HepG2 (cell line): ENCODE data around the gene PIEZO1. TPM values are rescaled to one million over a fixed set of nuclear protein-coding genes. Genes with fewer than 3 reads are reported as not detected.

Experiments
- EEA1 ChIP-seq: sonication (generic); formaldehyde crosslinking; IDR thresholded peaks from 2 replicates; pipeline ENCODE4 v1.5.1; 2020; ENCODE audit warnings: mild to moderate bottlenecking, missing genetic modification reagents, borderline replicate concordance
- HDAC1 ChIP-seq: sonication (generic); formaldehyde crosslinking; IDR thresholded peaks from 2 replicates; pipeline ENCODE4 v1.5.1; 2020; ENCODE audit warnings: mild to moderate bottlenecking, missing genetic modification reagents
- HNF4G ChIP-seq, 2 experiments: sonication (generic) in 1 of 2; formaldehyde crosslinking in 1 of 2; IDR thresholded peaks; 2 replicates each; pipeline versions ENCODE4 v1.4.0 to v1.6.1; 2011 to 2020; ENCODE audit warnings: borderline replicate concordance in 2 of 2, low read depth in 2 of 2, mild to moderate bottlenecking in 2 of 2, low read length in 1 of 2, missing genetic modification reagents in 1 of 2, moderate library complexity in 1 of 2
- NFATC3 ChIP-seq: sonication (generic); formaldehyde crosslinking; IDR thresholded peaks from 2 replicates; pipeline ENCODE4 v1.5.1; 2020; ENCODE audit warnings: mild to moderate bottlenecking, missing genetic modification reagents
- NONO ChIP-seq, 2 experiments: fragments of 450-650 bp in 1 of 2; sonication (generic) in 1 of 2; formaldehyde crosslinking in 1 of 2; IDR thresholded peaks in 1 of 2; conservative IDR thresholded peaks in 1 of 2; 2 replicates each; pipeline versions ENCODE4 v1.6.1 to v1.8.0; 2017 to 2022; ENCODE audit warnings: mild to moderate bottlenecking in 1 of 2, missing genetic modification reagents in 1 of 2, moderate library complexity in 1 of 2
- NR2C2 ChIP-seq: sonication (generic); formaldehyde crosslinking; IDR thresholded peaks from 2 replicates; pipeline ENCODE4 v1.4.0; 2020; ENCODE audit warnings: missing genetic modification reagents, mild to moderate bottlenecking, moderate library complexity, borderline replicate concordance
- PAX8 ChIP-seq: sonication (generic); formaldehyde crosslinking; IDR thresholded peaks from 2 replicates; pipeline ENCODE4 v1.8.0; 2022; ENCODE audit warnings: mild to moderate bottlenecking, missing genetic modification reagents, borderline replicate concordance
- ZFP36L1 ChIP-seq: sonication (generic); formaldehyde crosslinking; IDR thresholded peaks from 2 replicates; pipeline ENCODE4 v1.8.0; 2022; ENCODE audit warnings: mild to moderate bottlenecking, missing genetic modification reagents, moderate library complexity
- ZFP82 ChIP-seq: sonication (generic); formaldehyde crosslinking; IDR thresholded peaks from 2 replicates; pipeline ENCODE4 v1.5.1; 2020; ENCODE audit warnings: mild to moderate bottlenecking, missing genetic modification reagents, borderline replicate concordance
- ZIK1 ChIP-seq: sonication (generic); formaldehyde crosslinking; IDR thresholded peaks from 2 replicates; pipeline ENCODE4 v1.5.0; 2020; ENCODE audit warnings: mild to moderate bottlenecking, low read depth, missing genetic modification reagents, borderline replicate concordance
- ZNF333 ChIP-seq: sonication (generic); formaldehyde crosslinking; IDR thresholded peaks from 2 replicates; pipeline ENCODE4 v1.4.0; 2020; ENCODE audit warnings: mild to moderate bottlenecking, missing genetic modification reagents, borderline replicate concordance
- ZNF33B ChIP-seq: sonication (generic); formaldehyde crosslinking; IDR thresholded peaks from 2 replicates; pipeline ENCODE4 v1.5.1; 2020; ENCODE audit warnings: mild to moderate bottlenecking, missing genetic modification reagents
- ZNF616 ChIP-seq: sonication (generic); formaldehyde crosslinking; IDR thresholded peaks from 2 replicates; pipeline ENCODE4 v1.5.0; 2020; ENCODE audit warnings: low read depth, mild to moderate bottlenecking, missing genetic modification reagents
- ZNF678 ChIP-seq: sonication (generic); formaldehyde crosslinking; IDR thresholded peaks from 2 replicates; pipeline ENCODE4 v1.4.0; 2020; ENCODE audit warnings: mild to moderate bottlenecking, missing genetic modification reagents
- polyA plus RNA-seq, 8 experiments: library from polyadenylated mRNA; depleted of rRNA in 3 of 8; stranded (reverse) in 7 of 8; unstranded in 1 of 8; fragments of >200 nt; fragmentation: Illumina TruSeq in 4 of 8; extraction: Trizol in 4 of 8; gene quantifications; 2 replicates each; pipeline versions ENCODE4 v1.2.1 to v1.2.3, GENCODE V29; 2011 to 2016; ENCODE audit warnings: low read depth in 4 of 8, missing spikeins in 1 of 8, mixed read lengths in 1 of 8; ENCODE audit not compliant: insufficient read depth in 1 of 8
- total RNA-seq, 5 experiments: library from RNA; depleted of rRNA; stranded (reverse); fragments of >200 nt; fragmentation: Illumina TruSeq; extraction: Trizol; gene quantifications; 2 replicates each; pipeline ENCODE4 v1.2.3, GENCODE V29; 2016; ENCODE audit warnings: low read depth in 1 of 5
- TF ChIP-seq, protein P1 (sequence below): sonication (generic); formaldehyde crosslinking; IDR thresholded peaks from 2 replicates; pipeline ENCODE4 v1.4.0; 2020; ENCODE audit warnings: mild to moderate bottlenecking, missing genetic modification reagents
- TF ChIP-seq, protein P2 (sequence below): sonication (generic); formaldehyde crosslinking; IDR thresholded peaks from 2 replicates; pipeline ENCODE4 v1.4.0; 2020; ENCODE audit warnings: missing genetic modification reagents, borderline replicate concordance
- TF ChIP-seq, protein P3 (sequence below): sonication (generic); formaldehyde crosslinking; IDR thresholded peaks from 2 replicates; pipeline ENCODE4 v1.8.1; 2023; ENCODE audit warnings: missing genetic modification reagents, mild to moderate bottlenecking, borderline replicate concordance
- TF ChIP-seq, protein P4 (sequence below): sonication (generic); formaldehyde crosslinking; IDR thresholded peaks from 2 replicates; pipeline ENCODE4 v1.4.0; 2020; ENCODE audit warnings: missing genetic modification reagents

Gene PIEZO1
- total and polyA plus RNA-seq, 2 of the 13 experiments (the other 11 are each of a cell fraction or from before 2014, with no cell fraction given): 67.9 to 85.0 TPM

DNA sequence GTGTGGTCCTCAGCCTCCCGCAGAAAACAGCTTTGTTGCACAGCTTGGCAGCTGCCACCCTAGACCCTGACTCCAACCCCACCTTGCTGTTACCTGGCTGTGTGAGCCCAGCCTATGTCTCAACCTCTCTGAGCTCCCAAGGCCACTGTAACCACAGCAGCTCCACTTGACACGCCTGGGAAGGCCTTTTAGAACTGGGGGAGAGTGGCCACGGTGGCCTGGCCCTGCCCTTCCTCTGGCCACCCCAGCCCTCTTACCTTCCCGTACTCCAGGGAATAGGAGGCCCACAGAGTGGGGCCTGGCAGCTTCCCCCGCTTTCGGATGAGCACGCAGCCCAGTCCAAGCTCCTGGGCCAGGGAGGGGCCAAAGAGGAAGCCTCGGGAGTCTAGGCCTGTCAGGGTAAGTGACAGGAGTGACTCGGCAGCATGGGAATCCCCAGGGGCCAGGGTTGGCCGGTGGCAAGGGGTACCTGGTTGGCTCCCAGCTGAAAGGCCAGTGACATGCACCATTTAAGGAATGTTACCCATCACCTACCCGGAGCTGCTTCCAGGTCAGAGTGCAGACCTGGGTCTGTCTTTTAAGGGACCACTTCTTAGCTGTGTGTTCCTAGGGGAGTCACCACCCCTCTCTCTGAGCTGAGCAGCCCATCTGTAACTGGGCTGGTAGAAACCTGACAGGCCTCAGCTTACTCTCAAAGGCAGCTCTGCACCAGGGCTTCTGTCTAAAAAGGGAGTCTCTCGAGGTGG lies 25.3 kb upstream of the PIEZO1 start (continued):
- TF ChIP-seq, protein P1, sequence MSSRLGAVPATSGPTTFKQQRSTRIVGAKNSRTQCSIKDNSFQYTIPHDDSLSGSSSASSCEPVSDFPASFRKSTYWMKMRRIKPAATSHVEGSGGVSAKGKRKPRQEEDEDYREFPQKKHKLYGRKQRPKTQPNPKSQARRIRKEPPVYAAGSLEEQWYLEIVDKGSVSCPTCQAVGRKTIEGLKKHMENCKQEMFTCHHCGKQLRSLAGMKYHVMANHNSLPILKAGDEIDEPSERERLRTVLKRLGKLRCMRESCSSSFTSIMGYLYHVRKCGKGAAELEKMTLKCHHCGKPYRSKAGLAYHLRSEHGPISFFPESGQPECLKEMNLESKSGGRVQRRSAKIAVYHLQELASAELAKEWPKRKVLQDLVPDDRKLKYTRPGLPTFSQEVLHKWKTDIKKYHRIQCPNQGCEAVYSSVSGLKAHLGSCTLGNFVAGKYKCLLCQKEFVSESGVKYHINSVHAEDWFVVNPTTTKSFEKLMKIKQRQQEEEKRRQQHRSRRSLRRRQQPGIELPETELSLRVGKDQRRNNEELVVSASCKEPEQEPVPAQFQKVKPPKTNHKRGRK: peak; percentile 83; the same call in 1 of the 2 replicates
- TF ChIP-seq HNF4G (IDR thresholded peaks at IDR 0.05; ENCODE audit: borderline replicate concordance, low read depth, low read length): no peak
- TF ChIP-seq HNF4G (CRISPR knock-in tag; IDR thresholded peaks at IDR 0.05; ENCODE audit: borderline replicate concordance, low read depth): no peak
- TF ChIP-seq ZNF616 (CRISPR knock-in tag): 0 out of 2 replicates have a peak, but pooled peaks have one; percentile 48
- no peak for TF ChIP-seq HDAC1 (CRISPR knock-in tag)
- TF ChIP-seq ZNF678 (CRISPR knock-in tag): peak; percentile 57; the same call in 1 of the 2 replicates
- peak; percentile 74; the same call in 1 of the 2 replicates for TF ChIP-seq ZNF333 (CRISPR knock-in tag)
- TF ChIP-seq PAX8 (CRISPR knock-in tag): no peak
- TF ChIP-seq ZNF33B (CRISPR knock-in tag): 0 out of 2 replicates have a peak, but pooled peaks have one; percentile 17
- TF ChIP-seq NR2C2 (CRISPR knock-in tag): peak; percentile 58
- 0 out of 2 replicates have a peak, but pooled peaks have one; percentile 24 for TF ChIP-seq NFATC3
- TF ChIP-seq, protein P2, sequence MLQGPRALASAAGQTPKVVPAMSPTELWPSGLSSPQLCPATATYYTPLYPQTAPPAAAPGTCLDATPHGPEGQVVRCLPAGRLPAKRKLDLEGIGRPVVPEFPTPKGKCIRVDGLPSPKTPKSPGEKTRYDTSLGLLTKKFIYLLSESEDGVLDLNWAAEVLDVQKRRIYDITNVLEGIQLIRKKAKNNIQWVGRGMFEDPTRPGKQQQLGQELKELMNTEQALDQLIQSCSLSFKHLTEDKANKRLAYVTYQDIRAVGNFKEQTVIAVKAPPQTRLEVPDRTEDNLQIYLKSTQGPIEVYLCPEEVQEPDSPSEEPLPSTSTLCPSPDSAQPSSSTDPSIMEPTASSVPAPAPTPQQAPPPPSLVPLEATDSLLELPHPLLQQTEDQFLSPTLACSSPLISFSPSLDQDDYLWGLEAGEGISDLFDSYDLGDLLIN (CRISPR knock-in tag): no peak
- TF ChIP-seq, protein P3, sequence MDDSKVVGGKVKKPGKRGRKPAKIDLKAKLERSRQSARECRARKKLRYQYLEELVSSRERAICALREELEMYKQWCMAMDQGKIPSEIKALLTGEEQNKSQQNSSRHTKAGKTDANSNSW (CRISPR knock-in tag): 0 out of 2 replicates have a peak, but pooled peaks have one; percentile 36
- no peak for TF ChIP-seq NONO (IDR thresholded peaks at IDR 0.05)
- peak; percentile 45; the same call in 1 of the 2 replicates for TF ChIP-seq NONO (CRISPR knock-in tag; conservative IDR thresholded peaks at IDR 0.05)
- TF ChIP-seq, protein P4, sequence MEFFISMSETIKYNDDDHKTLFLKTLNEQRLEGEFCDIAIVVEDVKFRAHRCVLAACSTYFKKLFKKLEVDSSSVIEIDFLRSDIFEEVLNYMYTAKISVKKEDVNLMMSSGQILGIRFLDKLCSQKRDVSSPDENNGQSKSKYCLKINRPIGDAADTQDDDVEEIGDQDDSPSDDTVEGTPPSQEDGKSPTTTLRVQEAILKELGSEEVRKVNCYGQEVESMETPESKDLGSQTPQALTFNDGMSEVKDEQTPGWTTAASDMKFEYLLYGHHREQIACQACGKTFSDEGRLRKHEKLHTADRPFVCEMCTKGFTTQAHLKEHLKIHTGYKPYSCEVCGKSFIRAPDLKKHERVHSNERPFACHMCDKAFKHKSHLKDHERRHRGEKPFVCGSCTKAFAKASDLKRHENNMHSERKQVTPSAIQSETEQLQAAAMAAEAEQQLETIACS: 0 out of 2 replicates have a peak, but pooled peaks have one; percentile 11
- TF ChIP-seq ZFP82 (CRISPR knock-in tag): 0 out of 2 replicates have a peak, but pooled peaks have one; percentile 17
- TF ChIP-seq ZIK1 (CRISPR knock-in tag): no peak
- TF ChIP-seq EEA1 (CRISPR knock-in tag): no peak
- TF ChIP-seq ZFP36L1: no peak
